Ovary (tissue), 9 donors: ENCODE data around the gene PI4K2A. TPM values are rescaled to one million over a fixed set of nuclear protein-coding genes. Genes with fewer than 3 reads are reported as not detected.

Experiments
- DNase-seq, 5 donors: peaks; one replicate each; pipeline ENCODE4 v3.0.0-alpha.2; 2019 to 2020
- H3K27ac ChIP-seq, 2 donors: fragments of 200-600 bp; one replicate each; pipeline versions ENCODE4 v1.5.1 to v1.8.0; 2019 to 2022
- H3K27me3 ChIP-seq: fragments of 200-600 bp; one replicate; pipeline ENCODE4 v1.8.0; 2022
- H3K36me3 ChIP-seq: fragments of 200-600 bp; sonication (generic); one replicate; pipeline ENCODE4 v1.5.1; 2019
- H3K4me1 ChIP-seq: one replicate; pipeline ENCODE4 v1.8.1; 2013; ENCODE audit warnings: mild to moderate bottlenecking, moderate library complexity; ENCODE audit not compliant: insufficient read depth
- H3K4me3 ChIP-seq: fragments of 200-600 bp; sonication (generic); one replicate; pipeline ENCODE4 v1.5.1; 2017
- H3K9me3 ChIP-seq, 2 donors: fragments of 200-600 bp in 1 of 2; sonication (generic) in 1 of 2; one replicate each; pipeline versions ENCODE4 v1.5.1 to v1.8.1; 2013 to 2019; ENCODE audit warnings: mild to moderate bottlenecking in 1 of 2, moderate library complexity in 1 of 2
- CTCF ChIP-seq, 3 donors: fragments of 450-650 bp in 2 of 3; fragments of 200-600 bp in 1 of 3; IDR thresholded peaks; one replicate each; pipeline versions ENCODE4 v1.5.1 to v1.8.0; 2016 to 2022; ENCODE audit warnings: antibody characterized with exemption in 3 of 3, mild to moderate bottlenecking in 1 of 3
- EP300 ChIP-seq: sonication (generic); formaldehyde crosslinking; IDR thresholded peaks from one replicate; pipeline ENCODE4 v1.6.1; 2017; ENCODE audit warnings: antibody characterized with exemption
- POLR2A ChIP-seq: fragments of 450-650 bp; IDR thresholded peaks from one replicate; pipeline ENCODE4 v1.6.1; 2017; ENCODE audit warnings: antibody characterized with exemption, mild to moderate bottlenecking, moderate library complexity
- WGBS, 3 donors: extraction: QIAGEN DNeasy Blood & Tissue Kit in 1 of 3; methylation state at CpG; one replicate each; pipeline versions ENCODE4 v1.1.5 to v1.1.7; 2013 to 2017; 5-methylcytosine and 5-hydroxymethylcytosine counted together
- intact Hi-C, 4 donors: fragments of 100-400 bp; cut with DNase I; formaldehyde crosslinking; loops; one replicate each; pipeline versions ENCODE4 v1.11.0 to v1.15.1; 2022 to 2023
- polyA plus RNA-seq, 2 donors: library from polyadenylated mRNA; stranded (reverse); fragments of 200-250 nt in 1 of 2; fragments of 350-450 nt in 1 of 2; fragmentation: Illumina TruSeq in 1 of 2; extraction: RNeasy Lipid Tissue Mini Kit (QIAGEN cat#74804) in 1 of 2; gene quantifications; one replicate each; pipeline ENCODE4 v1.2.3, GENCODE V29; 2013 to 2014
- total RNA-seq, 7 donors: library from RNA; depleted of rRNA in 2 of 7; stranded (reverse); fragments of >200 nt in 2 of 7; fragmentation: NEBNext Ultra II Directional in 3 of 7; extraction: Animal tissue kit (Norgen Biotek cat#: 25700) in 3 of 7; gene quantifications; one replicate each; pipeline versions ENCODE4 v1.1.0 to v1.2.4, GENCODE V29; 2016 to 2023
- donor health status: DM: no; HTN: no; CAD: no; lungs with moderate emphysema.
- donor health status: DM: no; HTN: no; CAD: no.
- donor health status: Bipolar disorder and iron deficiency.
- donor health status: DM: yes; HTN: yes; CAD: no.
- donor health status: DM: no; HTN: no; CAD: no.
- donor health status: DM: yes; HTN: yes; CAD: no.

Gene PI4K2A
- total and polyA plus RNA-seq, 9 donors = 10.8 to 23.8 (median 12.6) TPM

DNA sequence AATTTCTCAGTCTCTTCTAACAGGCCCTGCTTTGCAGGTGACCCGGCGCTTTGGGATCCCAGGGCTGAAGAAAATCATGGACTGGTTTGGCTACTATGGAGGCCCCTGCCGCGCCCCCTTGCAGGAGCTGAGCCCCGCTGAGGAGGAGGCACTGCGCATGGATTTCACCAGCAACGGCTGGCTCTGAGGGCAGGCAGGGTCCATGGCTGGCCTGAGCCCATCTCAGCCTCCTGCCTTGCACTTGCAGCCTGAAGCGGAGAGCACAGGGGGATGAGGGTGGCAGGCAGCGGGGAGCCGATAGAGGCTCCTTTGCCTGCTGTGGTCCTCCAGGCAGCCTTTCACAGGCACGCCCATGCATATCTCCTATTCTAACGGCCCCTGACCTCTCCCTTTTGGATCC is 29.0 kb upstream of the PI4K2A start:
- Histone ChIP-seq H3K36me3 (no peaks in the 10 kb centered on the region), H3K27ac (no peak overlapping the region), H3K9me3 (no peaks in the 10 kb centered on the region), H3K27me3 (no peaks in the 10 kb centered on the region), H3K4me3 (no peak overlapping the region), H3K4me1 (no peaks in the 10 kb centered on the region)
- no peak for DNase-seq
- intact Hi-C loops = loop anchor here in 2 of 4 donors (2.0 to 10.0 kb wide), 4 partner anchors 21 to 207 kb away; partner anchors contain the start of genes ANKRD2 (in 1 of the 2) and RRP12 (in 1 of the 2)
- WGBS, 3 donors = 88 to 89% (median 89%) methylated on average over 12 of the region's 12 CpGs
- TF ChIP-seq EP300 (no peak), CTCF (IDR thresholded peaks at IDR 0.05) (no peak), POLR2A (no peak)

GRCh38 chr10:97612386-97612785 is 28.1 kb upstream of the PI4K2A start:
- DNase-seq = no peak

GRCh38 chr10:97618285-97618684 is 22.2 kb upstream of the PI4K2A start:
- Histone ChIP-seq H3K27me3 (no peaks in the 10 kb centered on the region), H3K36me3 (no peaks in the 10 kb centered on the region), H3K9me3 (no peaks in the 10 kb centered on the region), H3K4me1 (no peaks in the 10 kb centered on the region), H3K27ac (no peak overlapping the region), H3K4me3 (no peak overlapping the region)
- DNase-seq = no peak
- 87 to 96% (median 93%) methylated on average over 4 of the region's 4 CpGs for WGBS, 3 donors
- intact Hi-C loops = loop anchor here in 1 of 4 donors (10.0 kb wide), 1 partner anchor 213 kb away; the partner anchor contains the start of gene RRP12
- TF ChIP-seq EP300 (no peak), CTCF (IDR thresholded peaks at IDR 0.05) (no peak), POLR2A (no peak)

More at GRCh38 chr10:97612386-97612785, 28.1 kb upstream of the PI4K2A start:
- no peaks in the 10 kb centered on the region for H3K36me3 ChIP-seq
- no peak overlapping the region for H3K27ac ChIP-seq
- no peak overlapping the region for H3K4me3 ChIP-seq
- no peaks in the 10 kb centered on the region for H3K4me1 ChIP-seq
- intact Hi-C loops = loop anchor here in 2 of 4 donors (5.0 to 10.0 kb wide), 2 partner anchors 150 to 208 kb away; partner anchors contain the start of gene RRP12 (in 1 of the 2)
- no peaks in the 10 kb centered on the region for H3K27me3 ChIP-seq
- no peaks in the 10 kb centered on the region for H3K9me3 ChIP-seq
- 25 to 41% (median 29%) methylated on average over 2 of the region's 2 CpGs for WGBS, 3 donors
- TF ChIP-seq CTCF (IDR thresholded peaks at IDR 0.05) = peak in 1 of 3 donors; percentile 15
- TF ChIP-seq POLR2A = no peak
- TF ChIP-seq EP300 = no peak

DNA sequence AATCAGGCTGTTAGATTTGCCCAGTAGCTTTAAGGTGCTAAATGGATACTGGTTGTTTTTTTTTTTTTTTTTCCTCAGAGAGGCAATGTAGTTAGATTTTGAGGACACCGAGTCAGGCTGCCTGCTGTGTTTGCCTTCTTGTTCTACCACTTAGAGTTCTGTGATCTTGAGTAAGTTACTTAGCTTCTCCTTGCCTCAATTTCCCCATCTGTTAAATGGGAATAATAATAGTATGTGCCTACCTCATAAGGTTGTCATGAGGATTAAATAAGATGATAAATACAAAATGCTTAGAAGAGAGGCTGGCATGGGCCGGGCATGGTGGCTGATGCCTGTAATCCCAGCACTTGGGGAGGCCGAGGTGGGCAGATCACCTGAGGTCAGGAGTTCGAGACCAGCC is 21.7 kb upstream of the PI4K2A start:
- TF ChIP-seq EP300 = no peak
- intact Hi-C loops = loop anchor here in 1 of 4 donors (10.0 kb wide), 1 partner anchor 214 kb away; the partner anchor contains the start of gene RRP12

DNA sequence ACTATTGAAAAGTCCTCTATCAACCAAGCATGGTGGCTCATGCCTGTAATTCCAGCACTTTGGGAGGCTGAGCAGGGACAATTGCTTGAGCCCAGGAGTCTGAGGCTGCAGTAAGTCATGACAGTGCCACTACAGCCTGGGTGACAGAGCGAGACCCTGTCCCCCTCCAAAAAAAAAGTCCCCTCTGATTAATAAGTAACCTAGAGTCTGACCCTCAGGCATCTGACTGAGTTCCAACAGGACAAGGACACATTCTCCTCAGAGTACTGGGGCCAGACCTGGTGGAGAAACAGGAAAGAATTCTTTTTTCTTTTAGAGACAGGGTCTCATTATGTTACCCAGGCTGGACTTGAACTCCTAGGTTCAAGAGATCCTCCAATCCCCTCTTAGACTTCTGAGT is 17.2 kb upstream of the PI4K2A start:
- no peak for DNase-seq
- 89 to 100% (median 96%) methylated on average over 1 of the region's 1 CpG for WGBS, 3 donors
- Histone ChIP-seq H3K9me3 (no peaks in the 10 kb centered on the region), H3K27ac (no peak overlapping the region), H3K4me3 (no peak overlapping the region), H3K36me3 (no peaks in the 10 kb centered on the region), H3K4me1 (no peaks in the 10 kb centered on the region), H3K27me3 (no peaks in the 10 kb centered on the region)
- intact Hi-C loops = no loop called here
- no peak for TF ChIP-seq EP300
- TF ChIP-seq CTCF (IDR thresholded peaks at IDR 0.05) = no peak
- no peak for TF ChIP-seq POLR2A

More for the DNA sequence above, 21.7 kb upstream of the PI4K2A start:
- Histone ChIP-seq H3K9me3 (no peaks in the 10 kb centered on the region), H3K4me1 (no peaks in the 10 kb centered on the region), H3K27me3 (no peaks in the 10 kb centered on the region), H3K36me3 (no peaks in the 10 kb centered on the region), H3K4me3 (no peak overlapping the region), H3K27ac (no peak overlapping the region)
- no peak for DNase-seq
- 89 to 96% (median 91%) methylated on average over 4 of the region's 4 CpGs for WGBS, 3 donors
